ENCODE results near the gene C14orf93. TPM values are rescaled to one million over a fixed set of nuclear protein-coding genes. Genes with fewer than 3 reads are reported as not detected.
"Not testable (repeated sequence)": the region's sequence is repeated elsewhere in the genome, so short reads cannot be mapped to it uniquely, and the experiment has no call there.

C14orf93 gene
- total RNA-seq, 1 experiment from 2014 or later = 8.2 TPM

DNA sequence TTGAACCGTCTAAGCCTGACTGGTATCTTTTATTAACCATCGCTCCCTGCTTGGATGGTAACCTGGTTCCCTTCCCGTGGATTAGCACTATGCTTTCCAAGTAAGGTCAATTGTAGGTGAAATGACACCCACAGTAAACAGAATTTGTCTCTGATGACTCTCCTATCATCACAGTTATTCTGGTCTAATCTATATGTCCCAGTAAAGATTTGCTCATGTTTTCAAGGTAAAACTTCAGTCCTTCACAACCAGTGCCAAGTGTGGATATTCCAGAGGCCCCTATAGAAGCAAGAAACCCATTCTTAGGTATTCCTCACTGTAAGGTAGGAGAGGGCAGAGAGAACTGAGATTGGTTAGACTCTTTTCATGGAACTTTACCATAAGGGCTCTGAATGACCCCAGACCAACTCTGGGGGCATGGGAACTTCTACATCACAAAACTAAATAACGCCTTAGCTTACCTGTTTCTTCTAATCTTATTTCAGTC, 43.1 kb downstream of the C14orf93 start:
- DNase-seq (ENCODE audit: low read depth, low spot score) = no peak
- in situ Hi-C loops (cut with HindIII; ENCODE audit: low pct_unique_long_range_greater_than_20kb, low sequenced_read_pairs) = no loop called here

DNA sequence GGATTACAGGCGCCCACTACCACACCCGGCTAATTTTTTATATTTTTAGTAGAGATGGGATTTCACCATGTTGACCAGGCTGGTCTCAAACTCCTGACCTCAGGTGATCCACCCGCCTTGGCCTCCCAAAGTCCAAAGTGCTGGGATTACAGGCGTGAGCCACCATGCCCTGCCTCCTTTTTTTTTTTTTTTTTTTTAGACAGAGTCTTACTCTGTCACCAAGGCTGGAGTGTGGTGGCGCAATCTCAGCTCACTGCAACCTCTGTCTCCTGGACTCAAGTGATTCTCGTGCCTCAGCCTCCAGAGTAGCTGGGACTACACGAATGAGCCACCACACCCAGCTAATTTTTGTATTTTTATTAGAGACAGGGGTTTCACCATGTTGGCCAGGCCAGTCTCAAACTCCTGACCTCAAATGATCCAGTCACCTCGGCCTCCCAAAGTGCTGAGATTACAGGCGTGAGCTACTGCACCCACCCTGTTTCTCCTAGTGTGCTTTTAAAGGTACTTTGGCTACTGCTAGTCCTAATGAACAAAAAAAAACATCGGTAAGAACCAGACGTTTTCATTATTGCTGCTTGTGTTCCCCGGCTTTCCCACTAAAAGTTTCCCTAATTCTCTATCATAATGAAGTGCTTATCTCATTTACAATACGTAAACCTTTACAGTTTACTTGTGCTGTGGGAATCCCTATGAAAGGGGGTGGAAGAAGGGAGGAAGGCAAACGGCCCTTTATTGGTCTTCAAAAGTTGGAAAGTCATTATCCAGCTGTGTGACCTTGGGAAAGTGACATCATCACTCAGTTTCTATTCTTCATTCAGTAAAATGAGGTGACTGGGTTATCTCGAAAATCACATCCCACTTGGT, 43.8 kb downstream of the C14orf93 start:
- in situ Hi-C loops (cut with HindIII; ENCODE audit: low pct_unique_long_range_greater_than_20kb, low sequenced_read_pairs) = not testable (repeated sequence)

DNA sequence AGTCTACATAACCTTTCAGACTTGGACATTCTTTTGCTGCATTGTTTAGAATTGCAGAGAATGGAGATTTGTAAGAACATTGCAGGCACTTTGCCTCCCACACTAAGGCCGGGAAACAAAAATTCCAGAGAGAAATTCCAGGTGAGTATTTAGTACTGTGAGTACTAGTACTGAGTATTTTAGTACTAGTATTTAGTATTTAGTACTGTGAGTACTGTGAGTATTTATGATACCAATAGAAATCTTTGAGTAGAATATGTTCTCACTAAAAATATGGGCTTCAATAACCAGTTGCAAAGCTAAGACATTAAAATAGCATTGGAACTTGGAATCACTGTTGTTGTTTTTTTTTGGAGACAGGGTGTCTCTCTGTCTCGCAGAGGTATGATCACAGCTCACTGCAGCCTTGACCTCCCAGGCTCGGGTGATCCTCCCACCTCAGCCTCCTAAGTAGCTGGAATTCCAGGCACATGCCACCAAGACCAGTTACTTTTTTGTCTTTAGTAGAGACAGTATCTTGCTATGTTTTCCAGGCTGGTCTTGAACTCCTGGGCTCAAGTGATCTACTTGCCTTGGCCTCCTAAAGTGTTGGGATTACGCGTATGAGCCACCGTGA, 47.8 kb downstream of the C14orf93 start:
- in situ Hi-C loops (cut with HindIII; ENCODE audit: low pct_unique_long_range_greater_than_20kb, low sequenced_read_pairs) = no loop called here
- DNase-seq (ENCODE audit: low read depth, low spot score) = no peak

More for the DNA sequence above, 43.8 kb downstream of the C14orf93 start:
- not testable (repeated sequence) for DNase-seq (ENCODE audit: low read depth, low spot score)

DNA sequence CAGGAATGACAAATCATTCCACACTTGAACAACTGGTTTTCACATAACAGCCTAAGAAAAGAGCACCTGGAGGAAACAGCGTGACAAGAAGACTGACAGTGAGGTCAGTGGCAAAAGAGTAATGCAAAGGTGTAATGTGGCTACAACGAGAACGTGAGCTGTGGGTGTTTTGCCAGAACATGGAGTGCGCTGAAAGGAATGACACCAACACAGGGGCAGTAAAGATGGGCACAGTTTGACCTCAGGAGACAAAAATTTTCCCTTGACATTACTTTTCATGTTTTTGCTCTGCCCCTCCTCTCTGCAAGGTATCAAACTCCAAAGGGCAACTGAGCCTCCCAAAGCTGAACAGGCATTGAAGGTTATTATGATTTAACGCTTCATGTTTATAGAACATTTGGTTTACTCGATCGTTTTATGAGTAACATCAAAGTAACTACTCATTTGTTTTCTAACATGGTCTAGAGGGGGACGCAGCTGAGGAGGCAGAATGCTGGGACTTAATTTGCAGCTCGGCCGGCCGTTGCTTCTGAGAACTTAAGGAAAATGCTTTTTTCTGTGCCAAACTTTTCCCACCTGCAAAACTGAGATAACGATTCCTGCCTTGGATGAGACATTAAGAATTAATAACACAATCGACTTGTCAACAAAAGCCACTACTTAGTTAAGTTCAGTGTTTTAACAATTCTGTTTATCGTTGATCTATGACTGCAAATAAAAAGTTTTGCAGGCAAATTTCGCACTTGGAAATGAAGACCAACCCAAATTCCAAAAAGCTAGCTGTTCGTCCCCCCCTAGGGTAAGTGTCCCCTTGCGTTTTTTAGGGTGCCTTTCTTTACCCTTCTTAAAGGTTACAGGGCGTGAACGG, 54.0 kb downstream of the C14orf93 start:
- in situ Hi-C loops (cut with HindIII; ENCODE audit: low pct_unique_long_range_greater_than_20kb, low sequenced_read_pairs) = no loop called here
- DNase-seq (ENCODE audit: low read depth, low spot score) = no peak

DNA sequence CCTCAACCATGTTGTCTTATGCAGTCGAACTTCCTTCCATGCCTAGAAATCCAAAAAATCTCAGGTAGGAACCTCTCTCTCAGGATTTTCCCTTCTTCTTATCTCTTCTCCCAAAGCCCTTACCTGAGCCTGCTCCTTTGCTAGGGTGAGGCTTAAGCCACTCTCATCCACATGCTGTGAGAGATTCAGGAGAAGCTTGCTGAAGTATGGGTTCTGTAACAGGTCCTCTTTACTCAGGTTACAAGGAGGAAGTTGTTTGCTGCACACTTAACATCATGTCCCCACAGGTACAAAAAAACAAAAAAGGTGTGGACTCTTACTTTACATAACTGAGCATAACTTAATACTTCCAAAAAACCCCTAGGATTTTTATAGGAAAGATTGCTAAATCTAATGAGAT, 57.5 kb downstream of the C14orf93 start:
- in situ Hi-C loops (cut with HindIII; ENCODE audit: low pct_unique_long_range_greater_than_20kb, low sequenced_read_pairs) = no loop called here
- no peak for DNase-seq (ENCODE audit: low read depth, low spot score)

DNA sequence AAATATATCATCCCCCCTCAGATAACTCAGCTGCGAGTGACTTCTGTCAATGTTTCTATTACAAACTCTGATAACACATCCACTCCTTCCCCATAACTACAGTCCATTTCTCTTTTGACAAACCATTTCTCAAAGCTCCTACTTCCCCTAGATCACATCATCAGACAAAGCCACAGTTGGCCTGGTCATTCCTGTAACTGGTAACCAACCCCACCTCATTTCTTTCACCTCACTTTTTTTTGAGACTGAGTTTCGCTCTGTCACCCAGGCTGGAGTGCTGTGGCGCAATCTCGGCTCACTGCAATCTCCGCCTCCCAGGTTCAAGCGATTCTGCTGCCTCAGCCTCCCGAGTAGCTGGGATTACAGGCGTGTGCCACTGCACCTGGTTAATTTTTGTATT, 58.1 kb downstream of the C14orf93 start:
- in situ Hi-C loops (cut with HindIII; ENCODE audit: low pct_unique_long_range_greater_than_20kb, low sequenced_read_pairs); DNase-seq (ENCODE audit: low read depth, low spot score): not testable (repeated sequence)

DNA sequence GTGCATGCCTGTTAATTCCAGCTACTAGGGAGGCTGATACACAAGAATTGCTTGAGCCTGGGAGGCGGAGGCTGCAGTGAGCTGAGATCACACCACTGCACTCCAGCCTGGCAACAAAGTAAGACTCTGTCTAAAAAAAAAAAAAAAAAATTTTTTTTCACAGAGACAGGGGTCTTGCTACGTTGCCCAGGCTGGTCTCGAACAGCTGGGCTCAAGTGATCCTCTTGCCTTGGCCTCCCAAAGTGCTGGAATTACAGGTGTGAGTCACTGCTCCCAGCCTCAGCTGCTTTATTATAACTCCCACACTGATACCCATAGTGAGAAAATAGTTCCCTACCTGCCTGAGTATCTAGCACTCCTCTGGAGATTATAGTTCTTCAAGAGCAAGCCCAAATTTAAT, 64.3 kb downstream of the C14orf93 start:
- DNase-seq (ENCODE audit: low read depth, low spot score) = no peak
- in situ Hi-C loops (cut with HindIII; ENCODE audit: low pct_unique_long_range_greater_than_20kb, low sequenced_read_pairs) = no loop called here

DNA sequence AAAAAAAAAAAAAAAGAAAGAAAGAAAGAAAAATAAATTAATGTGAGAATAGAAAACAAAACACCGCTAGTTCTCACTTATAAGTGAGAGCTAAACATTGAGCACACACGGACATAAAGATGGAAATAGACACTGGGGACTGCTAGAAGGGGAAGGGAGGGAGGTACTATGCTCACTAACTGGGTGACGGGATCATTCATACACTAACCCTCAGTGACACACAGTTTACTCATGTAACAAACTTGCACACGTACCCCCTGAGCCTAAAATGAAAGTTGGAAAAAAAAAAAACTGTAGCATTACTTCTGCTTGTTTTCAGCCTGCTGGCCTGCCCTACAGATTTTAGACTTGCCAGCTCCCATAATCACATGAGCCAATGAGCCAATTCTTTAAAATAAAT, 70.3 kb downstream of the C14orf93 start:
- DNase-seq (ENCODE audit: low read depth, low spot score) = no peak
- in situ Hi-C loops (cut with HindIII; ENCODE audit: low pct_unique_long_range_greater_than_20kb, low sequenced_read_pairs) = no loop called here

Other genes starting within 250 kb of the C14orf93 start
- 232 and 242 TPM in 2 replicates for gene OXA1L, start 243.5 kb downstream of the C14orf93 start, total RNA-seq (2014; rRNA removed; shearing (Covaris generic))
- 0.82 and 1.5 TPM in 2 replicates for gene SLC7A7, start 194.7 kb downstream of the C14orf93 start, total RNA-seq (2014; rRNA removed; shearing (Covaris generic))
- 43.9 and 65.2 TPM in 2 replicates for gene MRPL52, start 180.3 kb downstream of the C14orf93 start, total RNA-seq (2014; rRNA removed; shearing (Covaris generic))
- 138 and 143 TPM in 2 replicates for gene MMP14, start 173.6 kb downstream of the C14orf93 start, total RNA-seq (2014; rRNA removed; shearing (Covaris generic))
- 31.6 and 31.9 TPM in 2 replicates for gene LRP10, start 138.4 kb downstream of the C14orf93 start, total RNA-seq (2014; rRNA removed; shearing (Covaris generic))
- gene REM2, start 126.9 kb downstream of the C14orf93 start, total RNA-seq (2014; rRNA removed; shearing (Covaris generic)) = not detected in 2 replicates
- gene RBM23, start 91.0 kb downstream of the C14orf93 start, total RNA-seq (2014; rRNA removed; shearing (Covaris generic)) = 62.7 and 63.2 TPM in 2 replicates
- 62.8 and 66.6 TPM in 2 replicates for gene PRMT5, start 80.8 kb downstream of the C14orf93 start, total RNA-seq (2014; rRNA removed; shearing (Covaris generic))
- 32.5 and 34.2 TPM in 2 replicates for gene HAUS4, start 53.1 kb downstream of the C14orf93 start, total RNA-seq (2014; rRNA removed; shearing (Covaris generic))
- 8.5 and 9.5 TPM in 2 replicates for gene AJUBA, start 27.6 kb downstream of the C14orf93 start, total RNA-seq (2014; rRNA removed; shearing (Covaris generic))
- 162 and 165 TPM in 2 replicates for gene PSMB5, start 24.8 kb upstream of the C14orf93 start, total RNA-seq (2014; rRNA removed; shearing (Covaris generic))
- gene PSMB11, start 32.1 kb upstream of the C14orf93 start, total RNA-seq (2014; rRNA removed; shearing (Covaris generic)) = not detected in 2 replicates
- 0.96 and 1.1 TPM in 2 replicates for gene CDH24, start 47.4 kb upstream of the C14orf93 start, total RNA-seq (2014; rRNA removed; shearing (Covaris generic))
- 69.7 and 83.0 TPM in 2 replicates for gene ACIN1, start 85.0 kb upstream of the C14orf93 start, total RNA-seq (2014; rRNA removed; shearing (Covaris generic))
- 65.5 and 70.6 TPM in 2 replicates for gene C14orf119, start 85.4 kb upstream of the C14orf93 start, total RNA-seq (2014; rRNA removed; shearing (Covaris generic))
- not detected in 2 replicates for gene CIROP, start 94.8 kb upstream of the C14orf93 start, total RNA-seq (2014; rRNA removed; shearing (Covaris generic))
- gene CEBPE, start 109.1 kb upstream of the C14orf93 start, total RNA-seq (2014; rRNA removed; shearing (Covaris generic)) = not detected in 2 replicates
- 27.8 and 30.8 TPM in 2 replicates for gene SLC7A8, start 173.5 kb upstream of the C14orf93 start, total RNA-seq (2014; rRNA removed; shearing (Covaris generic))
- gene RNF212B, start 227.8 kb upstream of the C14orf93 start, total RNA-seq (2014; rRNA removed; shearing (Covaris generic)) = not detected in 2 replicates